NCI-H69 (cell line): Measurements from ENCODE around the gene SKAP1.

Experiments
- DNase-seq: peaks from one replicate; lab custom pipeline; 2025; lab: John Stamatoyannopoulos, UW

The SKAP1 gene

DNA sequence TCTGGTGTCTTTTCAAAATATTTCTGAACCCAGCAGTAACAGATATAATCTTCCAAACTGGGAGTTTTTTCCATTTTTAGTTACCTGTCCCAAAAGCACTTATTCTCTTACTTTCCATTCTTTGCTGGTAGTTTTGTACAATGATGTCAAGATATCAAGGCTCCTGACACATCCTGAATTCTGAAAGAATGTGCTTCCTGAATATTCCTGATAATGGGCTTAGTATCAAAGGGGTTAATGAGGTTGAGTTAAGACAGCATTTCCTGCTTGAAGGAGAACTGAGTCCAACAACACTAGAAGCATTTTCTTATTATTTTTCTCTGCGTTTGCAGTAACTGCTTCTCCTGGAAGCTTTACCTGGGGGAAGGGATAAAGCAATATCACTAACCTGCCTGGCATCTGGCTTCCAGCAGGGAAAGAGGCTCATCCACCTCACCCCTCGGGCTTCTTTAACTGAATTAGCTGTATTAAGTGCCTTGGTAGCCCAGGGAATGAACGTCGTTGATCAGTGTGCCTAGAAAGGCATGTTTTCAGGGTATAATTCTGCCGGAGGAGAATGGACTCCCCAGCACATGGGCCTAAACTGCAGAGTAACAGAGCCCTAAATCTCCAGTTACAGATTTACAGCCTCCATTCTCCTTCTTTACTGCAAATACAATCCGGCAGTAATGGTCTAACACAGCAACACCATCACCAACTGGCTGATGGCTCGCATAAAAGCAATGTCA, 188.1 kb downstream of the SKAP1 start:
- peak; percentile 70 for DNase-seq

DNA sequence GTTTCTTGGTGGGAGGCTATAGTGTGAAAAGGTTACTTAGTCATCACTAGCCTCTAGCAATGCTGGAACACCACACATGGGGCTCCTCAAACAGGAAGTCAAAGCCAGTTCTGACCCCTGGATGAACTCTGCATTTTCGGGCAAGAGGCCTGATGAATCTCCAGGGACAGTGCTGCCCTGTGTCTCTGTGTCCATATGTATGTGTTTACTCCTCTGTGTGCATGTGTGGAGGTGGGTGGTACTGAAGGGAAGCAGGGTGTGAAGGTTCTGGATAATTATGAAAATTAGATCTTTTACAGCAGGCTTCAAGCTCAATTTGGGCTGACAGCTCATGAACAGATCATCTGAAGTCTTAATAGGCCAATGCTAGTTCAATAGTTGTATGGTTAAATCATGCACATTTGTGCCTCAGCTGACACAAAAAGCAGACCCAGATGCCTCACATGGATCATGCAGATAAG, 188.9 kb downstream of the SKAP1 start:
- peak; percentile 99 for DNase-seq

DNA sequence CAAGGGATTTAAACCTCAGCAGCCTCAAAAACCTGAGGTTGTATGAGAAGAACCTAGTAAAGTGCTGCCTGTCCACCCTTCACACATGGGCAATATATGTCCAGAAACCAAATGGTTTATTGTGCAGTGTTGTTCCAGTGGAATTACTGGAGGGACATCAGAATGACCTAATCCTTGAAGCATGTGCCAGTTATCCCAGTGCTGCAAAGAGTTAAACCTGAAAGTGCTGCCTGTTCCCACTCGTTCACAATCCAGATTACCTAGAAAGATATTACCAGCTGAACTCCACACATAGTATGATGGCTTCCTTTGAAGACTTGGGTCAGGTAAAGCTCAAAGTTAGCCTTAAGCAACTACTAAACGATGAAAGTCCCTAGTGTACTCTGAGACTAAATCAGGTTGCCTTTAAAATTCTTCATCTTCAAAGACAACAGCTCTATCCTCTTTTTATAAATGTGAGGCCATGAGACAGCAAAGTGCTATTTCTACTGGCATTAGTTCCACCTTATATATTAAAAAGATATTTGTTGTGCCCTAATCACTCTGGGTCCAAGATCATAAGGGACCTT, 189.4 kb downstream of the SKAP1 start:
- peak; percentile 67 for DNase-seq

DNA sequence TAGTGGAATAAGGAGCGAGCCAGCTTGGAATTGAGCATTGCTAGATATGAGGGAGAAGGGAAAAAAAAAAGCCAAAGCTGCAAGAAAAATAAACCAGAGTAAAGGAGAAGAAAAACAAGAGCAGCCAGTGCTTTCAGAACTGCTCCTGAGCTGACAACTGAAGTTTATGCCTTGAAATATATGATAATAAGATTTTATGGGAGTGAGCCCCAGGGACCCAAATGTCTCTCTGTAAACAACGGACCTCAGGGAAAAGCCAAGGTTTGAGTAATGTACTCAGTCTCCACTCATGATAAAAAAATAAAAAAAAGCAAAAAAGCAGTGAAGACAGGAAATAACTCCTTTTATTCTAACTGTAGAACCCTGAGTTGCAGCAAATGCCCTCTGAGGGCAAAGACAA, 189.9 kb downstream of the SKAP1 start:
- peak; percentile 61 for DNase-seq

DNA sequence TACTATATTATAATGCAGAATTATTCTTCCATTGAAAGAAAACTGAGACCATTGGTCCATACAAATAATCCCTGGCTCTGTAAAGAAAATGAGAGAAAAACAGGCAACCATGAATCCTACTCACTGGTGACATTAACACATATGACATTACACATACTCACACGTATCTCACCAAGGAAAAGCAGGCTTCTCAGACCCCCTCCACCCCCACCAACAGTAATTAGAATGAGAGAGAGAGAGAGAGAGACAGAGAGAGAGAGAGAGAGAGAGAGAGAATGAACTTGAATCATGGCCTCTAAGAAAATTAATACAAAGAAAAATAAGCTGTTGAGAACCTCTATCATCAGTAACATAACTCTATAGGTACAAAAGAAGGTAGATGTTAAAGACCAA, 190.4 kb downstream of the SKAP1 start:
- peak; percentile 71 for DNase-seq

DNA sequence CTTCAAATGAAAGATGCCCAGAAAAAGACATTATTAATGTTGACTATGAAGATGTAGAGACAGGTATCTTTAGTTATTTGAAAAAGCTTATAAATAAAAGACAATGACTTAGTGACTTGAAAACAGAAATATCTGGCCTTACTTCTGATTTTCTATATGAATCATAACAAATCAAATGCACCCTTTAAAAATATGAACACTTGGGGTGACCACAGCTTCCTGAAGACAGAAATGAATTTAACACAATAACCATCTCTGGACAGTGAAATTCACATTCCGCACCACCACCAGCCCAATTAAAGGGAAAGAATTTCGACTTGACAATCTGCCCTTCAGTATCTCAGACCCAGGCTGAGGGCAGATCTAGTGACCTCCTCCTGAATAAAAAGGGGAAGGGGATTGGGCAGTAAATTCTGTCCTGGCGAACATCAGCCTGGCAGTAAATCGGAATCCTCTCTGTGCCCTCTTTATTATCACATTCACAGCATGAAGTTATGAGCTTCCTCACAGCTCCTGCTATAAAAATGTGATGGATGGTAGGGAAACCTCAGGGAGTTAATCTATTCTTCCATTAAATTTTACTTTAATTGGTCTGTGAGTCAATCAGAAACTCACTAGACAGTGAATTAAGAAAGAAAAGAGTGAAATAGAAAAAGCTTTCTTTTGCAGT, 190.9 kb downstream of the SKAP1 start:
- peak; percentile 91 for DNase-seq

DNA sequence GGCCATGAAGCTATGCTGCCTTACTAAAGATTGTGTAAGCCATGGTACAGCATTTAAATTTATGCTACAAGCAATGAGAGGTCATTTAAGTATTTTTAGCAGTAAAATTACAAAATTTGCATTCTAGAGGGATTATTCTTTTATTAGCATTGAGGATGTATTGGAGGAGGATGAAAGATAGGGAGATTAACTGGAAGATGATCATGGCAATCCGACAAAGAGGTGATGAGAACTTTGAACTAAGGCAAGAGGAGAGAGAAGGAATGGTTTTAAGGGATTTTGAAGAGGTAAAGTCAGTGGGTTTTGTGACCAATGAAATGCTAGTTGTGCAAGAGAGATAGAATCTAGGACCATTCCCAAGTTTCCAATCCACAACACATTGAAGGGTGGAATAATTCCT, 192.6 kb downstream of the SKAP1 start:
- DNase-seq: no peak

DNA sequence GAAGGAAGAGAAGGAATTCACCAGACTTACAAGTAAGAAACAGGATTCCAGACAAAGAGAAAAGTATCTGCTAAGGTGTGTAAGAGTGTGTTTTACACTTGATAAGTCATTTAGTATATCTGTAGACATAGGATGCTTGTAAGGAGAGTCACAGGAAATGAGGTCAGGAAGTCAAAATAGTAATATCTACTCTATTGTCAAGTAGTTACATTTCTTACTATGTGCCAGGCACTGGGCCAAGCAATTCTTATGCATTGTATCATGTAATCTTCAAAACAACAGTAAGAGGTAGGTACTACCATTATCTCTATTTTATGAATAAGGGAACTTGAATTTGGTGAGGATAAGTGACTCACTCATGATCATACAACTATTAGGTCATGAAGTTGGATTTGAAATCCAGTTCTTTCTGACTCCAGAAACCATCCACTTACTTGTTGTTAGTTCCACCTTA, 193.3 kb downstream of the SKAP1 start:
- DNase-seq: peak; percentile 29

DNA sequence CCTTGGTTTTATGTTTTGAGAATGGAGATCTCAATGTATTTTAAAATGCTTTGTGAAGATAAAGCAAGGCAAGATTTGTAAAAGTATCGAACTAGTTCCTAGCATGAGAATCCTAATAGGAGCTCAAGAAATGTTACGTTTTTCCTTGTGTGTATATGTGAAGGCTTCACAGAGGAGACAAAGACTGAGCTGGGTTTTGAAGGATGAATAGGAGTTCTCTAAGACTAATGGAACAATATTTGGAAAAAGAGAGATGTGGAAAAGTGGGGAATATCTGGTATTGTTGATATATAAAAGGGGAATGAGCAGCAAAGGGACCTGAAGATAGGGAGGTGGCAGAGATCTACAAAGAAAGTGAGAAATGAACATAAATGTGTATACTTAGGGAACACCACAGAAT, 195.1 kb downstream of the SKAP1 start:
- DNase-seq: no peak

DNA sequence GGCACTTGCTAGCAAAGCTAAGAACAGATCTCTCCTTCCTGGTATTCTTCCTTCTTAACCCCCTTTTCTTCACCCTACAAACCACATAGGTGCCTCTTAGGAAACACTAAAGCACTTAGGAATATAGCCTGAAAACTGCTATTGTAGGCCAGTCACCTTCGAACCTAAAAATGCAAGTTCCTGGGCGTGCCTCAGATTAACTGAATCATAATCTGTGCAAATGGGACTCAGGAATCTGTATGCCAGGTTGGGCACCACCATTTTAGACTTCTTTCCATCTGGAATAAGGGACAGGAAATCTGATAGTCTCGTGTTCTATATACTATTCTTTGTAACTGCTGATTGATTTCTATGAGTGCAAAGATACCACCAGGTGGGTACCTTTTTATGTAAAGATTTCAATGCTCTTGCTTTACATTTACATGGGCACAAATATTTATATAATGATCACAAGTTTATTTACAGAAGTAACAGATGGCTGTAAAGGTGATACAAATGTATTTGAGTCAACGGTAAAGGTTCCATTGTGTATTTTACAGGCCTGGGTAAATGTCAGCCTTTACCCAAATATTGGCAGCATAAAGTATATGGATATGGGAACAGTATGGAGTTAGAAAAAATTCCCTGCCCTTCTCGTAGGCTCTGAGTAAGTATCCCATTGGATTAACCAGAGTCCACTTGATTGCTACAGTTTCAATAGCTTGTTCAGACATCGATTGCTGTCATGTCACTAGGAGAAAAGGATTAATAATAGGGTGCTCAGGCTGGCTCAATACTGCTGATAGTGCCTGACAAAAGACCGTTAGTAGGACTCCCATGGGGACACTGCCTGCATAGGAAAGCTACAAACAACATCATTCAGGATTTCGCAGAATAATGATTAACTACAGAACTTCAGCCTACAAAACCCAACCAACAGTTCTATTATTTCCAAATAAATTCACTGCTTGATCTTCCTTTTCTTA, 197.7 kb downstream of the SKAP1 start:
- DNase-seq: peak; percentile 97

DNA sequence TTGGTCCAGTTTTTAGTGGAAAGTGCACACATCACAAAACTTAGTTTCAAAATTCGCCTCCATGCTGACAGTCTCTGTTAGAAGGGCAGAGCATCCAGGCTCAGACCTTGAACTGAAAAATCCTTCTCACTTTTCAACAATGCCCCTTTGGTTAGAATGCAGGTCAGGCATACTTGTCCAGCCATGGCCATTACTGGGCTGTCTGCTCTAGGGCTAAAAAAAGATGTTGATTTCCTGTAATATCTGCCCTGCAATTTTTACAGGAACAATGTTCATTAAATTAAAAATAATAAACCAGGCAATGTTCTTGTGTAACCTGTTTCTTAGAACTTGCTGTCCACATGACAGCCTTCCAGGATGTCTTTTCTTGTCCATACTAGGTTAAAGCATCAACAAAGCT, 200.1 kb downstream of the SKAP1 start:
- DNase-seq: no peak

DNA sequence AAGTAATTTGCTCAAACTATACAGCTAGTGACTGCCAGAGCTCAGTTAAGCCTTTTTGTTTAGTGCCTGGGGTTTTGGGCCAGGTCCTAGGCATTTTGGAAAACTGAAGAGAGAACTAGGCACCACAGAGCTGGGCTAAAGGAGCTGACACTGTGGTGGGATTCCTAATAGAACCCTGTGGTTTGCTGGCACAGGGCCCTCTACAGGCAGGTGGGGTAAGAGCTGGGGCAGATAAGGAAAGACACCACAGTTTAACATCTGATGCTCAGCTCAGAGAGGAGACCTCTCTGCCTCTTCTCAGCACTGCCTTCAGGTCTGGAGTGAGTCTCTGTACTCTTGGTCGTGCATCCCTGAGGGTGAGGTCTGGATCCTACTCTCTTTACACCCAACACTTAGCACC, 201.3 kb downstream of the SKAP1 start:
- peak; percentile 51 for DNase-seq

DNA sequence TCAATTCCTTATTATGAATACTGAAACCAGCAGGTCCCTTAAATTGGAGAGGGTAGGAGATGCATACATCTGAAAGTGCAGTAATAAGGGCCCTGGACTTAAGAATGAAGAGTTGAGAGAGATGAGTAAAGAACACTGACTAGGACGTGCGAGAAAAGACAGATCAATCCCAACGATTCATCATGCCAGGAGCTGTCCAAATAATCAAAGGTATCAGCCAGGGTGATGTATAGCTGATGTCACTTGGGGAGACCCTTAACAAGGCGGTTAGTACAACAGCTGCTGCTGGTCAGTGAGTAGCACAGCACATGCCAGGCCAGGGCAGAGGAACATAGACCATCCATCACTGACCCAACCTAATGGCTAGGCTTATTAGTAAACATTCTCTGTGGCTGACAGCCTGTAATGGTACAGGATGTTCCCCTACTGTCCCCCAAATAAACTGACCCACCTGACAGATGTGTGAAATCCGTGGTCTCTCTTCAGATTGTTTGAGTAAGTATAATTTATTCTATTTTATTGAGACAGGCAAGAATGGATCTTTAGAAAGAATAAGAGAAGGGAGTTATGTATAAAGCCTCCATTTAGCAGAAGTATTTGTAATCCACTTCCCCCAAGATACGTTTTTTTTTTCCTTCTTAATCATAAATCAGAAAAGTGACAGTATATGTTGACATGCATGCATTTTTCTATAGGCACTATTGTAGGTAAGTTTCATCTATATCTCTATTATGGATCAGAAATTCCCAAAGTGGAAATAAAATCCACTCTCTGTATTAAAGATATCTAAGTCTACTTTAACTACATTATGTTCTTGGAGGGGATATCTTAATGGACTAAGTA, 204.1 kb downstream of the SKAP1 start:
- no peak for DNase-seq

DNA sequence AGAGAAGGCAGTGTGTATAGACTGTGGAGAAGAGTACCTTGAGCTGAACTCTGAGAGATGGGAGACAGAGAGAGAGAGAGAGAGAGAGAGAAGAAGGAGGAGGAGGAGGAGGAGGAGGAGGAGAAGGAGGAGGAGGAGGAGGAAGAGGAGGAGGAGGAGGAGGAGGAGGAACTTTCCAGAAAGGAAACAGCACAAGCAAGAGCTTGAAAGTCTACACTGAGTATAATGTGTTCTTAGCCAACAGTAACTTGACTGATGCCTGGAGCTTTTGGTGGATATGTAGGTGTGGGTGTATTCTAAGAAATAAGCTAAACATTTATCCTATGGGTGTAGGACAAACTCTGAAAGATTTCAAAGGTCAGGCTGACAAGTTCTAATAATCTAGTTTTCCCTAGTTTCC, 206.1 kb downstream of the SKAP1 start:
- no peak for DNase-seq

DNA sequence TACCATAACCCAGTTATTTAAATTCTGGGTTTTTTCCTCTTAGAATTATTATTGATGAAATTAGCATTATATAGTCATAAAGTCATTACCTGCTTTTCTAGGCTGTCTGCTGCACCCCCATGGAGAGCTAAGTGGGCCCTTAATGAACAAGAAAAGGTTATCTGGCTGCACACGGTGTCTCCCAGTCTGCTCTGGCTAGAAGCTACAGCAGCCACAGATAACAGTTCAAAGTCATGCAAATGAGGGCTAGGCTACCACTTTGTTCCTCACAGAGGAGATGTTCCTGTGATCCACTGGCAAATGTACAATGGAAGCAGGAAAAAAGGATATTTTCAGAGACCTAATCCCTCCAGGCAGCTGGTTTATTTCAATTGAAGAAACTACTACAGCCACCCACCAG, 210.4 kb downstream of the SKAP1 start:
- DNase-seq: peak; percentile 66

DNA sequence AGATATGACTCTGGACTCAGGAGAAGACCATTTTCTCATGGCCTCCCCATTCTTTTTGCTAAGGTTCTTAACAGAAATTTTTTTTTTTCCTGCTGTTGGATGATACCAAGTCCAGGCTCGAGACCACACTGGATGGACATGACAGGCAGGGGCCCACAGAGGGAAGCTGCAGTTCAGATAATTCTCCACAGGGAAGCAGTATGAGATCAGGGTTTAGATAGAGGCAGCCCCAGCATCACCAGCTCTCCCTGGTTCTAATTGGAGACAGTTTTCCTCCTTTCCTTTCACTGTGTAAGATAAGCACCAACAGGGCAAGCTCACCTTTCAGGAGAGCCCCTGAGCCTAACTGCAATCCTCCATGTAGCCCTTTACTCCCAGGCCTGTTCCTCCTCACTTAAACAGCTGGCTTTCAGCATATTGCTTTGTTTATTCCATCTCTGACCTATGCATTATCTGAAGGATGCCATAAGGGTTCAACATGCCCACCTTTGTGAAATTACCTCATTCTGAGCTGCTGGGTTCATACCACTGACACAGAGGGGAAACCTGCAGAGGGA, 214.4 kb downstream of the SKAP1 start:
- peak; percentile 92 for DNase-seq

DNA sequence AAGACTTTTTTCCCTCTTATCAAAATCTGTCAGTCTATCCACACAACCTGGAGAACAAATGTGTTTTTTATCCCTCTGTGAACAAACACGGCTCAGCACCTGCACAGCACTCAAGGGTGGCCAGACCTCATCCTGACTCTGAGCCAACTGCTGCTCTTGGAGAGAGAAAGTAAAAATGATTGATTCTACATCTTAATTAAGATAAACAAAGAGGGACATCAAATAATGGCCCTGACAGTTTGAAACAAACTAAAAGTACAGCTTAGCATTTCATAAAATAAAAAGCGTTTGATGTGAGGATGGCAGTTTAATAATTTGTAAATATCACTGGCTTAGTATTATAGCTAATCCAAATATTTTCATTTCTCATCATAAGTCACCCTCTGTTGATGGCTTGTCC, 216.2 kb downstream of the SKAP1 start:
- DNase-seq: peak; percentile 96

DNA sequence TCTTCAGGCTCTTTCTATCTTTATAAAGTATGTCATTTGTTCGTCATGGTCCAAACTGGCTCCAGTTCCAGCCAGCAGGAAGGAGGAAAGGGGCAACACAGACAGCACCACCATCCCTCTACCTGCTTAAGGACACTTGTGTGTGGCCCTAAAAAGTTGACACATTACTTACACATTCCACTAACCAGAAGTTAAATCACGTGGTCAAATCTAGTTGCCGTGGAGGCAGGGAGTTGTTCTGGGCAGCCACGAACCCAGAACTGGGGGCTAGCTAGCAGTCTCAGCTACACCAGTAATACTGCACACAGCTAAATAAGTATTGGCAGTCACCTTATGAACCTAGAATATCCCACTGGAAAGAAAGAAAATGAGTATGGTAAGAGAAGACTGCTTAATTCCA, 218.2 kb downstream of the SKAP1 start:
- no peak for DNase-seq

DNA sequence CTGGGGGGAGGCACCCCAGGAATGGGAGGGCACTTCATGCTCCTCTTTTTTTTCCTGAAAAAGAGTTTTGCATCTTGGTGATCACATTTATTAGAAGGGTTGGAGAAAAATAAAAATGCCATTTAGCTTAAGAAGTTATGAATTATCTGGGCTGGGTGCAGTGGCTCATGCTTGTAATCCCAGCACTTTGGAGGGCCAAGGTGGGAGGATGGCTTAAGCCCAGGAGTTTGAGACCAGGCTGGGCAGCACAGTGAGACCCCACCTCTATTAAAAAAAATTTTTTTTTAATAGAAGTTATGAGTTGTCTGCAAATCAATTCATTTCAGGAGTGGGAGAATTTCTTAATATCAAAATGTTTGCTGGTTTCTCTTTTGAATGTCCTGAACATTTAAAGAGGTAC, 219.0 kb downstream of the SKAP1 start:
- no peak for DNase-seq

DNA sequence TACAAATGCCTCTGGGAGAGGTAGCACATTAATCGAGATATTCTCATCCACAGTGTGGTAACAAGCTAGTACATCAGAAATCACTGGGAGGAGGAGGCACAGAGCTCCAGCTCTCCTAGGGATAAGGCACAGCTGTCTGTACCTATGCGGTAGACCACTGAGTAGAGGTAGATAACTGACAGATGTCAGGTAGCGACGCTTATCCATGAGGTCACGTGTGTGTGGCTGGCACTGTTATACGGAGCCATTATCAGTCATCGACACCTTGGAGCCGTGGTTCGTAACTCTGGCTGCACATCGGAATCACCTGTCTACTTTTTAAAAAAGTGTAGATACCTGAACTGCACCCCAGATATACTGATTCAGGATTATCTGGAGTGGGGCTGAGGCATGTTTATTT, 220.0 kb downstream of the SKAP1 start:
- no peak for DNase-seq
